T-helper 1 cell treated with Interleukin-12 subunit alpha and Interleukin-12 subunit beta and Interleukin-4 antibody, amounts not matched to agents 30 μg/mL and 1 μg/mL, for 36 hours (primary cell): Measurements from ENCODE around the gene LRP10.
"Not testable (repeated sequence)": the region's sequence is repeated elsewhere in the genome, so short reads cannot be mapped to it uniquely, and the experiment has no call there.

Source experiments
- H3K27ac Mint-ChIP-seq: one replicate; pipeline ENCODE4 v1.8.0; 2021; ENCODE audit warnings: mild to moderate bottlenecking, mixed read lengths
- H3K27me3 Mint-ChIP-seq: one replicate; pipeline ENCODE4 v1.8.0; 2021; ENCODE audit warnings: low read depth, mixed read lengths
- H3K36me3 Mint-ChIP-seq: one replicate; pipeline ENCODE4 v1.8.0; 2021; ENCODE audit warnings: low read depth, mixed read lengths
- H3K4me1 Mint-ChIP-seq: one replicate; pipeline ENCODE4 v1.8.0; 2021; ENCODE audit warnings: low read depth, mixed read lengths
- H3K4me3 Mint-ChIP-seq: one replicate; pipeline ENCODE4 v1.8.0; 2021; ENCODE audit warnings: mild to moderate bottlenecking, moderate library complexity, mixed read lengths
- H3K9me3 Mint-ChIP-seq: one replicate; pipeline ENCODE4 v1.8.0; 2021; ENCODE audit warnings: mixed read lengths

Gene LRP10

GRCh38 chr14:22900081-22900799, 28.7 kb downstream of the LRP10 start:
- Mint-ChIP-seq H3K36me3 (peaks cover 37% of the 10 kb centered on the region), H3K4me1 (peaks cover 8% of the 10 kb centered on the region), H3K9me3 (no peaks in the 10 kb centered on the region), H3K27ac (peak overlapping the region; percentile 36), H3K27me3 (no peaks in the 10 kb centered on the region), H3K4me3 (no peak overlapping the region)

- Mint-ChIP-seq H3K4me1 (peaks cover 8% of the 10 kb centered on the region), H3K9me3 (no peaks in the 10 kb centered on the region), H3K4me3 (no peak overlapping the region), H3K36me3 (peaks cover 49% of the 10 kb centered on the region), H3K27ac (no peak overlapping the region), H3K27me3 (no peaks in the 10 kb centered on the region)
Measured at GRCh38 chr14:22901799-22902198, 30.3 kb downstream of the LRP10 start.

GRCh38 chr14:22903742-22904087, 32.2 kb downstream of the LRP10 start:
- Mint-ChIP-seq H3K27ac (no peak overlapping the region), H3K36me3 (peaks cover 44% of the 10 kb centered on the region), H3K4me1 (peaks cover 8% of the 10 kb centered on the region), H3K27me3 (no peaks in the 10 kb centered on the region), H3K9me3 (no peaks in the 10 kb centered on the region), H3K4me3 (no peak overlapping the region)

- no peaks in the 10 kb centered on the region for H3K27me3 Mint-ChIP-seq
- peaks cover 51% of the 10 kb centered on the region for H3K36me3 Mint-ChIP-seq
- H3K4me1 Mint-ChIP-seq = peaks cover 8% of the 10 kb centered on the region
- no peak overlapping the region for H3K27ac Mint-ChIP-seq
- no peaks in the 10 kb centered on the region for H3K9me3 Mint-ChIP-seq
- no peak overlapping the region for H3K4me3 Mint-ChIP-seq
Measured at GRCh38 chr14:22905627-22906026, 34.1 kb downstream of the LRP10 start.

- Mint-ChIP-seq H3K4me3 (no peak overlapping the region), H3K36me3 (peaks cover 50% of the 10 kb centered on the region), H3K4me1 (peaks cover 4% of the 10 kb centered on the region), H3K27ac (no peak overlapping the region), H3K27me3 (no peaks in the 10 kb centered on the region), H3K9me3 (no peaks in the 10 kb centered on the region)
Measured at GRCh38 chr14:22906073-22906472, 34.5 kb downstream of the LRP10 start.

- H3K36me3 Mint-ChIP-seq = peaks cover 46% of the 10 kb centered on the region
- no peak overlapping the region for H3K27ac Mint-ChIP-seq
- no peaks in the 10 kb centered on the region for H3K27me3 Mint-ChIP-seq
- peaks cover 3% of the 10 kb centered on the region for H3K4me1 Mint-ChIP-seq
- H3K4me3 Mint-ChIP-seq = no peak overlapping the region
- H3K9me3 Mint-ChIP-seq = no peaks in the 10 kb centered on the region
Measured at GRCh38 chr14:22907429-22907828, 35.9 kb downstream of the LRP10 start.

- Mint-ChIP-seq H3K27me3 (no peaks in the 10 kb centered on the region), H3K4me3 (no peak overlapping the region), H3K36me3 (peaks cover 45% of the 10 kb centered on the region), H3K4me1 (peaks cover 3% of the 10 kb centered on the region), H3K9me3 (no peaks in the 10 kb centered on the region), H3K27ac (peak overlapping the region; percentile 50)
Measured at GRCh38 chr14:22908601-22909000, 37.1 kb downstream of the LRP10 start.

GRCh38 chr14:22910916-22911315, 39.4 kb downstream of the LRP10 start:
- Mint-ChIP-seq H3K9me3 (no peaks in the 10 kb centered on the region), H3K27ac (no peak overlapping the region), H3K4me1 (peaks cover 3% of the 10 kb centered on the region), H3K36me3 (peaks cover 25% of the 10 kb centered on the region), H3K4me3 (no peak overlapping the region), H3K27me3 (no peaks in the 10 kb centered on the region)

GRCh38 chr14:22914836-22915235, 43.3 kb downstream of the LRP10 start:
- not testable (repeated sequence) for H3K9me3 Mint-ChIP-seq, H3K27ac Mint-ChIP-seq, H3K4me3 Mint-ChIP-seq, H3K27me3 Mint-ChIP-seq
- H3K36me3 Mint-ChIP-seq = peaks cover 25% of the 10 kb centered on the region
- H3K4me1 Mint-ChIP-seq = peaks cover 28% of the 10 kb centered on the region

GRCh38 chr14:22915886-22916521, 44.5 kb downstream of the LRP10 start:
- Mint-ChIP-seq H3K4me1 (peaks cover 31% of the 10 kb centered on the region), H3K27ac (no peak overlapping the region), H3K36me3 (peaks cover 28% of the 10 kb centered on the region), H3K27me3 (peaks cover 4% of the 10 kb centered on the region), H3K9me3 (no peaks in the 10 kb centered on the region), H3K4me3 (no peak overlapping the region)

GRCh38 chr14:22918804-22919600, 47.5 kb downstream of the LRP10 start, which contains the start of gene RBM23:
RBM23 (minus strand) TSS chr14:22919149.
- H3K36me3 Mint-ChIP-seq = peaks cover 39% of the 10 kb centered on the region
- peak within 1 kb of the TSS; percentile 96 for H3K4me3 Mint-ChIP-seq
- H3K27me3 Mint-ChIP-seq = peaks cover 4% of the 10 kb centered on the region
- H3K27ac Mint-ChIP-seq = peak within 1 kb of the TSS; percentile 100
- H3K9me3 Mint-ChIP-seq = no peaks in the 10 kb centered on the region
- H3K4me1 Mint-ChIP-seq = peaks cover 42% of the 10 kb centered on the region

GRCh38 chr14:22919601-22919921, 48.0 kb downstream of the LRP10 start:
- Mint-ChIP-seq H3K9me3 (no peaks in the 10 kb centered on the region), H3K36me3 (peaks cover 44% of the 10 kb centered on the region), H3K27me3 (peaks cover 4% of the 10 kb centered on the region)

GRCh38 chr14:22920697-22921096, 49.2 kb downstream of the LRP10 start:
- no peaks in the 10 kb centered on the region for H3K9me3 Mint-ChIP-seq
- H3K4me1 Mint-ChIP-seq = peaks cover 42% of the 10 kb centered on the region
- peaks cover 4% of the 10 kb centered on the region for H3K27me3 Mint-ChIP-seq
- no peak overlapping the region for H3K4me3 Mint-ChIP-seq
- H3K36me3 Mint-ChIP-seq = peaks cover 48% of the 10 kb centered on the region
- no peak overlapping the region for H3K27ac Mint-ChIP-seq

More at GRCh38 chr14:22919601-22919921, 48.0 kb downstream of the LRP10 start:
- Mint-ChIP-seq H3K4me3 (peak overlapping the region; percentile 96), H3K27ac (peak overlapping the region; percentile 100), H3K4me1 (peaks cover 42% of the 10 kb centered on the region)

GRCh38 chr14:22922294-22922693, 50.8 kb downstream of the LRP10 start:
- peaks cover 4% of the 10 kb centered on the region for H3K27me3 Mint-ChIP-seq
- no peak overlapping the region for H3K4me3 Mint-ChIP-seq
- peaks cover 54% of the 10 kb centered on the region for H3K36me3 Mint-ChIP-seq
- H3K27ac Mint-ChIP-seq = no peak overlapping the region
- H3K4me1 Mint-ChIP-seq = peaks cover 48% of the 10 kb centered on the region
- no peaks in the 10 kb centered on the region for H3K9me3 Mint-ChIP-seq

GRCh38 chr14:22923746-22924145, 52.2 kb downstream of the LRP10 start:
- Mint-ChIP-seq H3K36me3 (peaks cover 46% of the 10 kb centered on the region), H3K4me1 (peaks cover 47% of the 10 kb centered on the region), H3K27ac (no peak overlapping the region), H3K9me3 (no peaks in the 10 kb centered on the region), H3K4me3 (no peak overlapping the region), H3K27me3 (peaks cover 4% of the 10 kb centered on the region)
